HUES48 (cell line): ENCODE results near the gene PNO1.
"Not testable (repeated sequence)": the region's sequence is repeated elsewhere in the genome, so short reads cannot be mapped to it uniquely, and the experiment has no call there.

ENCODE experiments used
- H3K27ac ChIP-seq: one replicate; pipeline ENCODE4 v1.7.0; 2013; ENCODE audit warnings: low read depth, low read length, inconsistent platforms
- H3K27me3 ChIP-seq: 2 replicates; pipeline ENCODE4 v1.6.1; 2013; ENCODE audit warnings: mild to moderate bottlenecking, low read length; ENCODE audit not compliant: control insufficient read depth, insufficient read depth
- H3K36me3 ChIP-seq: 2 replicates; pipeline ENCODE4 v1.6.1; 2013; ENCODE audit warnings: low read length; ENCODE audit not compliant: control insufficient read depth, insufficient read depth
- H3K4me1 ChIP-seq: 2 replicates; pipeline ENCODE4 v1.6.1; 2013; ENCODE audit warnings: mild to moderate bottlenecking, low read length; ENCODE audit not compliant: control insufficient read depth, insufficient read depth
- H3K4me3 ChIP-seq: 2 replicates; pipeline ENCODE4 v1.5.1; 2013; ENCODE audit warnings: mild to moderate bottlenecking, low read depth, low read length
- H3K9ac ChIP-seq: 2 replicates; pipeline ENCODE4 v1.6.1; 2013; ENCODE audit warnings: mild to moderate bottlenecking, low read depth, low read length, moderate library complexity
- H3K9me3 ChIP-seq: 2 replicates; pipeline ENCODE4 v1.6.1; 2013; ENCODE audit warnings: low read length; ENCODE audit not compliant: control insufficient read depth, insufficient read depth

The PNO1 gene

DNA sequence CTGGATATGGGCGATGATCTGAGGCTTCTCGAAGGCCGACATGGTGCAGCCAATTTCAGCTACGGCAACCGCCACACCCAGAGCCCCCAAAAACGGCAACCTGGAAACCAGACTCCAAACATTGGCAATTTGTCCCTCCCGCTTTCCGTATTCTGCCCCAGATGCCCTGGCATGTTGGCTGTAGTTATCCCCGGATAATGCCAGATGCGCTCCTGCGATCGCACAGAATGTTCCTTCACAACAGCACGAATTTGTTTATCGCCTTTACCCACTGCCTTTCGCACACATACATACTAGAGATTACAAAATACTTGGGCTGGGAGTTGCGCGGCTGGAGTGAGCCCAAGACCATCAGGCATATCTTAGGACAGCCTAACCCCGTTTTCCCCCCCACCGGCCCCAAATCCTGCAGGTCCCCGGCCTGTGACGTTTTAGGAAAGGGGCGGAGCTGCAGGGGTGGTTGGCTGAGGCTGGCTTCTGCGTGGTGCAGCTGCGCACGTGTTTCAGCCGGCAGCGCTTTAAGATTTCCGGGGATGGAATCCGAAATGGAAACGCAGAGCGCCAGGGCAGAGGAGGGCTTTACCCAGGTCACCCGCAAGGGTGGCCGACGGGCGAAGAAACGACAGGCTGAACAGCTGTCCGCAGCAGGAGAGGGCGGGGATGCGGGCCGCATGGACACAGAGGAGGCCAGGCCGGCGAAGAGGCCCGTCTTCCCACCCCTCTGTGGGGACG is at the start of gene PNO1:
Gene PNO1, plus strand, starts transcription at position 487 of the 732 bp plus-strand sequence. Its CDS starts 47 bp downstream, at position 534.
- Histone ChIP-seq H3K9me3 (no peaks in the 10 kb centered on the region), H3K27me3 (no peaks in the 10 kb centered on the region), H3K4me1 (0 out of 2 replicates have a peak, but pooled peaks cover 4% of the 10 kb centered on the region), H3K27ac (peak within 1 kb of the TSS; percentile 92), H3K9ac (peak within 1 kb of the TSS; percentile 90), H3K36me3 (peaks cover 30% of the 10 kb centered on the region), H3K4me3 (peak within 1 kb of the TSS; percentile 90)

DNA sequence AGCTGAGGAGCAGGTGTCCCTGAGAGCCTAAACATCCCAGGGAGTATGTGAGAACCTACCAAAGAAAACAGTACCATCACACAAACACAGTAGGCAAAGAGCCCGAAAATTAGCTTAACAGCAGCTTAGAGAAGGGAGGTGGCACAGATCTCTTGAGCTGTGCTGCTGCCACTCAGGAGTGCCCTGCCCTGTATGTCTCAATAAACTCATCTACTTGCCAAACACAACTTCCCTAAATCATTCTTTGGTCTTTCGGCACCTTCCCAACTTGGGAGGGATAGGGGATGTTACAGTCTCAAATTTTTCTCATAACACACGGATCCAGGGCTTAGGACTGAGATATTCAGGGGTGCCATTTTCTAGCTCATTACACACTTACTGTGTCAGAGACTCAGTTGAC is 49.6 kb upstream of the PNO1 start:
- Histone ChIP-seq H3K27ac (no peak overlapping the region), H3K36me3 (no peaks in the 10 kb centered on the region), H3K27me3 (no peaks in the 10 kb centered on the region), H3K9ac (no peak overlapping the region), H3K9me3 (no peaks in the 10 kb centered on the region), H3K4me1 (no peaks in the 10 kb centered on the region), H3K4me3 (no peak overlapping the region)

DNA sequence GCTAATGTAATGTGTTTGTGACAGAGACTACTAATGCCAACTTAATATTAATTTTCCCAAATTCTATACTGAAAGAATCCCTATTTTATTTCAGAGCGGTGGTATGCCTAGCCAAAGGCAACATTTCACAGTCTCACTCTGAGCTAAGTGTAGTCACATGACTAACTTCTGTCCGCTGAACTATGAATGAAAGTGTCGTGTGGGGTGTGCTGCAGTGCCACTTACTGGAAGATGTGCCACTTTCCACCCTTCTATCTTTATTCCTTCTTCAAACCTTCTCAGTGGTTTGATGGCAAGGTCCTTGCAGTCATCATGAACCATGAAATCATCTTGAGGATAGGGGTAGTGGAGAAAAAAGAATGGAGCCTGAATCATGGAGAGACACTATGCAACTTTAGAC is 47.6 kb upstream of the PNO1 start:
- Histone ChIP-seq H3K9me3 (no peaks in the 10 kb centered on the region), H3K27me3 (no peaks in the 10 kb centered on the region), H3K27ac (no peak overlapping the region), H3K4me3 (no peak overlapping the region), H3K4me1 (no peaks in the 10 kb centered on the region), H3K9ac (no peak overlapping the region), H3K36me3 (no peaks in the 10 kb centered on the region)

DNA sequence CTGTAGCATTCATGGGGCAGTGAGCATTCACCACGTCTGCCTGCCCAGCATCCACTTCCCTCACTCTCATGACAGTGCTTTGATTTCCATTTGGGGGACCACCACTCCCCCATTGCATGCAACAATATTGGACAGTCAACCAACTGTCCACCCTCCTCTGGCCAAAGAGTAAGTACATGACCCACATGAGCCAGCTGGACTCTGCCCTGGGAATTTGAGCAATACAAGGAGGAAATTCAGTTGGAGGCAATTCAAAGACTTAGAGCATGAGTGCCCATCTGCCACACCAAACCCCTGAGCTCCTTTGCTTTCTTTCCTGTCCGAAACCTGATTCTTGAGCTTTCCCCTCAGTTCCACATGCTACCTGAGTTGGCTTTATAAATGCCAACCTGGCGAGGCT is 41.7 kb upstream of the PNO1 start:
- H3K27ac ChIP-seq = no peak overlapping the region
- no peaks in the 10 kb centered on the region for H3K36me3 ChIP-seq
- no peak overlapping the region for H3K9ac ChIP-seq
- H3K27me3 ChIP-seq = no peaks in the 10 kb centered on the region
- H3K4me1 ChIP-seq = no peaks in the 10 kb centered on the region
- H3K4me3 ChIP-seq = no peak overlapping the region
- H3K9me3 ChIP-seq = no peaks in the 10 kb centered on the region

DNA sequence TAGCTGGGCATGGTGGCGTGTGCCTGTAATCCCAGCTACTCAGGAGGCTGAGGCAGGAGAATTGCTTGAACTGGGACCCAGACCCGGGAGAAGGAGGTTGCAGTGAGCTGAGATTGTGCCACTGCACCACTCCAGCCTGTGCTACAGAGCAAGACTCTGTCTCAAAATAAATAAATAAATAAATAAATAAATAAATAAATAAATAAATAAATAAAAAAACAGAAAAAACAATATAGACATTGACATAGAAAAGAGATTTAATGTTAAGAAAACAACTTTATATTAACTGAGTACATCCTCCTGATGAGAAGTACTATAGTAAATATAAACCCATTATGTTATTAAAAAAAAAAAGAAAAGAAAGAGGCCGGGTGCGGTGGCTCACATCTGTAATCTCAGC is 39.8 kb upstream of the PNO1 start:
- not testable (repeated sequence) for H3K36me3 ChIP-seq, H3K27me3 ChIP-seq, H3K9me3 ChIP-seq, H3K27ac ChIP-seq, H3K9ac ChIP-seq, H3K4me3 ChIP-seq, H3K4me1 ChIP-seq

DNA sequence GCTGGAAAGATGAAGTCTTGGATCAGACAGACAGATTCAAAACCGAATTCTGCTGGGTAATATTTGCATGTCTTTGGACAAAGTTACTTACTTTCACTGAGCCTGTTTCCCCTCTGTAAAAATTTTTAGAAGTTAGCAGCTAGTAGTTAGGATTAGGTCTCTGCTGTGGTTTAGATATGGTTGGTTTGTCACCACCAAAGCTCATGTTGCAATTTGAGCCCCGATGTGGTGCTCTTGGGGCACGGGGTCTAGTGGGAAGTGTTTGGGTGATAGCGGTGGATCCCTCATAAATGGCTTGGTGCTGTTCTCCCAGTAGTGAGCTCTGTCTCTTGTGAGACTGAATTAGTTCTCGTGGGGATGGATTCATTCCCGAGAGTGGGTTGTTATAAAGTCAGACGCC is 38.9 kb upstream of the PNO1 start:
- Histone ChIP-seq H3K9me3 (no peaks in the 10 kb centered on the region), H3K4me1 (no peaks in the 10 kb centered on the region), H3K27me3 (no peaks in the 10 kb centered on the region), H3K9ac (no peak overlapping the region), H3K36me3 (no peaks in the 10 kb centered on the region), H3K27ac (no peak overlapping the region), H3K4me3 (no peak overlapping the region)

DNA sequence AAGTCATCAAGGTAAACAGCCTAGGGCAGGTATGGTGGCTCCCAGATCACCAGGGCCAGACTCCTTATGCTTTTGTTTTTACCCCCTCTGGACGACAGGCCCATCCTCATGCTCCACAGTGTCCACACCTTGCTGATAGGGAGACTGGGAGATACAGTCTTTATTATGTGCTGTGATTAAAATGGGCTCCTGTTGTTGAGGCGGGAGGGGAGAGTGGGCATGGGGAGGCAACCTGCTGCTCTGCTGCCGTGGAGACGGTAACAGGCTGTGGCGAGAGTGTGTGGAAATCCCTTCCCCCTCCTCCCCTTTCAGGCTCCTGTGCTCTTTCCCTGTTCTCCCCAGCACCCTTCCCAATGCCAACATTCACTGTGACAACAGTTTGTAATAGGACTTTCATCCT is 38.2 kb upstream of the PNO1 start:
- Histone ChIP-seq H3K36me3 (no peaks in the 10 kb centered on the region), H3K27me3 (no peaks in the 10 kb centered on the region), H3K4me1 (no peaks in the 10 kb centered on the region), H3K9me3 (no peaks in the 10 kb centered on the region), H3K27ac (no peak overlapping the region), H3K4me3 (no peak overlapping the region), H3K9ac (no peak overlapping the region)

DNA sequence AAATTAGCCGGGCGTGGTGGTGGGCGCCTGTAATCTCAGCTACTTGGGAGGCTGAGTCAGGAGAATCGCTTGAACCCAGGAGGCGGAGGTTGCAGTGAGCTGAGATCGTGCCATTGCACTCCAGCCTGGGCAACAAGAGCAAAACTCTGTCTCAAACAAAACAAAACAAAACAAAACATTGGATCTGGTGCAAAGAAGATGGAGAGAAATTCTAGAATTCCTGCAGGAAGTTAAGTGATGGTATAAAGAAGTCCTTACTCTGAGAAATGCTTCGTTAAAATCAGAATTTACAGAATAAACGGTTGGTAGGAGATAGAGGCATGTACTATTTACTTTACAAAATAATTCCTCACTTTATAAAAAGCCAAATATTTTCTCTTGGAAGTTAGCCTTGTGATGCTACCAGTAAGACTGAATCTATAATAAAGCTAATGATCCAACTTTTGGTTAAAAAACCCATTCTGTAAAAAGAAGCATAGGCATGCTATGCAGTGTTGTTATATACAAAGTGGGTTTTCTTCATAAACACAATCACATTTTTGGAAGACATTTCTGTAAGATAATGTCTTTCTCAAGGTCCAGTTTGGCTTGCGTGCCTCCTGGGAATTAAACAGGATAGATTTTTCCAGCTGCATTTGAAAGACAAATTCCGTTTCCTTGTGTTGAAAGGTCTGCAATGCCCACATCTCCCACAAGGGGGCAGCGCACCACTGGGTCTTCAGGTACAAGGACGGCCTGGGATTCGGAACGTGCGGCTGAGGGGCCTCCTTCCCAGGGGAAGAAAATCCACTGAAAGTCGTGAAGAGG is 35.6 kb upstream of the PNO1 start:
- Histone ChIP-seq H3K9ac (no peak overlapping the region), H3K4me3 (no peak overlapping the region), H3K27me3 (no peaks in the 10 kb centered on the region), H3K9me3 (no peaks in the 10 kb centered on the region), H3K36me3 (no peaks in the 10 kb centered on the region), H3K4me1 (no peaks in the 10 kb centered on the region), H3K27ac (no peak overlapping the region)

DNA sequence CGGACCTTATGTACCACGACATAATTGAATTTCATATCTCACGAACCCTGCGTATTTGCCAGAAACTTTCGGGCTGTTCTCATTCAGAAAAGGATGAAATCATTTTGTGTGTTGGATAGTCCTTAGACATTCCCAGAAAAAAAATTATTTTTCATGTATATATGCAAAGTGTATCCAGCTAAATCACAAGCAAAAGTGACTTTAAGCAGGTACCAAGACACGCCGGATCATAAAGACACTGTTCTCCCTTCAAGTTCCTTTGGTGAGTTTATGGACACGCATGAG is 35.1 kb upstream of the PNO1 start:
- no peaks in the 10 kb centered on the region for H3K27me3 ChIP-seq
- no peaks in the 10 kb centered on the region for H3K4me1 ChIP-seq
- H3K27ac ChIP-seq = no peak overlapping the region
- no peak overlapping the region for H3K9ac ChIP-seq
- H3K4me3 ChIP-seq = no peak overlapping the region
- H3K36me3 ChIP-seq = no peaks in the 10 kb centered on the region
- no peaks in the 10 kb centered on the region for H3K9me3 ChIP-seq

DNA sequence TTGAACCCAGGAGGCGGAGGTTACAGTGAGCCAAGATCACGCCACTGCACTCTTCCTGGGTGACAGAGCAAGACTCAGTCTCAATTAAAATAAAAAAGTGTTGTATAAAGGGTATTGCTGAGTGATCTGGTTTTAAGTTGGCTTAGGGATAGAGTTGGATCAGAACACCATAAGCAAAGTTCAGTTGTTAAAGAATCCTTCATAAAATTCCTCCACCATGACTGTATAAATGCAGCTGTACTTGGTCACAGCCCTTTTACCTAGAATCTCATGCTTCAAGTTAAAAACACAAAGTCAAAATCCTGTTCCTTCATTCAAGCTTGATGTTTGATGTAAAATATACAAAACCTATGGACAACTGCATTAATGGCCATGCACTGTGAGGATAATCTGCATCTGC is 33.4 kb upstream of the PNO1 start:
- no peaks in the 10 kb centered on the region for H3K36me3 ChIP-seq
- no peaks in the 10 kb centered on the region for H3K4me1 ChIP-seq
- H3K9ac ChIP-seq = no peak overlapping the region
- no peak overlapping the region for H3K4me3 ChIP-seq
- H3K9me3 ChIP-seq = no peaks in the 10 kb centered on the region
- H3K27ac ChIP-seq = no peak overlapping the region
- H3K27me3 ChIP-seq = no peaks in the 10 kb centered on the region

DNA sequence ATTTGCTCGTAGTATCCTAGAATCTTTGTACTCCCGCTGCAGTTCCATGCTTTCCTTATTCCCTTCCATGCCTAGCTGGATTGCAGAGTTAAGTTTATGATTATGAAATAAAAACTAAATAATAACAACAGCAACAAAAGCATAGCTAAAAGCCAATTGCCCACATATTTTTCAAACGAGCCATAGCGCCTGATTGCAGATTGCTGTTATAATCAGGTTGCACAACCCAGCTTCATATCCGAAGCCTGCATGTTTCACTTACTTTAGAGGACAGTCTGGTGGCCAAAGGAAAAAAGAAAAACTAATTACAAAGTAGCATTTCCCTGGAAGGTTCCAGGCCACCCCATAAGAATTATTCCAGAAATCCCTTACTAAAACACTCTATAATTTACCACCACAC is 31.9 kb upstream of the PNO1 start:
- Histone ChIP-seq H3K27me3 (no peaks in the 10 kb centered on the region), H3K4me1 (no peaks in the 10 kb centered on the region), H3K27ac (no peak overlapping the region), H3K36me3 (no peaks in the 10 kb centered on the region), H3K4me3 (no peak overlapping the region), H3K9ac (no peak overlapping the region), H3K9me3 (no peaks in the 10 kb centered on the region)
